HuH-7.5 (cell line): ENCODE results near the gene GAR1.
"Not testable (repeated sequence)": the region's sequence is repeated elsewhere in the genome, so short reads cannot be mapped to it uniquely, and the experiment has no call there.

Source experiments
- DNase-seq: peaks from one replicate; pipeline ENCODE4 v3.0.0; 2011; ENCODE audit warnings: low spot score

GAR1 gene

GRCh38 chr4:109815151-109816081, at the start of gene GAR1:
TSS of gene GAR1 (plus strand) at chr4:109815762. CDS start at chr4:109816165, 403 bp downstream.
- peak; percentile 53 for DNase-seq

- DNase-seq: not testable (repeated sequence)
Measured at GRCh38 chr4:109782092-109782491, 33.5 kb upstream of the GAR1 start.

- DNase-seq: no peak
Measured at GRCh38 chr4:109786846-109787245, 28.7 kb upstream of the GAR1 start.

GRCh38 chr4:109787807-109788206, 27.8 kb upstream of the GAR1 start:
- DNase-seq: no peak

- DNase-seq: no peak
Measured at GRCh38 chr4:109795059-109795458, 20.5 kb upstream of the GAR1 start.

GRCh38 chr4:109798866-109799265, 16.7 kb upstream of the GAR1 start:
- no peak for DNase-seq

GRCh38 chr4:109801099-109801789, 14.3 kb upstream of the GAR1 start:
- DNase-seq: no peak

- DNase-seq: no peak
Measured at GRCh38 chr4:109801895-109802319, 13.7 kb upstream of the GAR1 start, which contains the start of gene CFI. TSS of gene CFI (minus strand) at chr4:109801999. CDS start at chr4:109801971, 28 bp downstream.

GRCh38 chr4:109803924-109804571, 11.5 kb upstream of the GAR1 start:
- no peak for DNase-seq

GRCh38 chr4:109809655-109810054, 5.9 kb upstream of the GAR1 start:
- DNase-seq: no peak

- no peak for DNase-seq
Measured at GRCh38 chr4:109810552-109811387, 4.8 kb upstream of the GAR1 start.

- DNase-seq: no peak
Measured at GRCh38 chr4:109811707-109812106, 3.9 kb upstream of the GAR1 start.

GRCh38 chr4:109816082-109816442, 500 bp downstream of the GAR1 start:
- DNase-seq: no peak

GRCh38 chr4:109816894-109817293, 1.3 kb downstream of the GAR1 start:
- DNase-seq: no peak

- DNase-seq: no peak
Measured at GRCh38 chr4:109818268-109818667, 2.7 kb downstream of the GAR1 start.

- no peak for DNase-seq
Measured at GRCh38 chr4:109820563-109820962, 5.0 kb downstream of the GAR1 start.

- DNase-seq: no peak
Measured at GRCh38 chr4:109821185-109821584, 5.6 kb downstream of the GAR1 start.

- no peak for DNase-seq
Measured at GRCh38 chr4:109826719-109827118, 11.2 kb downstream of the GAR1 start.

- DNase-seq: no peak
Measured at GRCh38 chr4:109827672-109828071, 12.1 kb downstream of the GAR1 start, which contains the start of gene RRH. TSS of gene RRH (plus strand) at chr4:109827972. CDS start at chr4:109828028, 56 bp downstream.

- no peak for DNase-seq
Measured at GRCh38 chr4:109833756-109834155, 18.2 kb downstream of the GAR1 start.

- DNase-seq: no peak
Measured at GRCh38 chr4:109836985-109837384, 21.4 kb downstream of the GAR1 start.
